PFSK-1 (cell line): ENCODE measurements around the gene ADAM12.

Experiments
- FOXP2 ChIP-seq: optimal IDR thresholded peaks from 2 replicates; pipeline ENCODE3; 2011; ENCODE audit warnings: borderline replicate concordance, control low read depth, inconsistent platforms; ENCODE audit not compliant: insufficient read depth; ENCODE audit errors: extremely low read length, extremely low read depth
- POLR2AphosphoS5 ChIP-seq: IDR thresholded peaks from 2 replicates; pipeline ENCODE4 v1.6.1; 2012; ENCODE audit warnings: low read depth, mild to moderate bottlenecking, control low read depth, low read length, moderate library complexity
- REST ChIP-seq, 2 experiments: IDR thresholded peaks; 2 replicates each; pipeline versions ENCODE4 v1.6.1 to v1.8.0; 2011 to 2012; ENCODE audit warnings: low read depth in 2 of 2, low read length in 2 of 2, control low read depth in 1 of 2, inconsistent platforms in 1 of 2, mild to moderate bottlenecking in 1 of 2, moderate library complexity in 1 of 2; ENCODE audit not compliant: insufficient read depth in 1 of 2
- SIN3A ChIP-seq: IDR thresholded peaks from 2 replicates; pipeline ENCODE4 v1.6.1; 2012; ENCODE audit warnings: mild to moderate bottlenecking, low read length, moderate library complexity, borderline replicate concordance; ENCODE audit not compliant: insufficient read depth
- TAF1 ChIP-seq: IDR thresholded peaks from 2 replicates; pipeline ENCODE4 v1.6.1; 2012; ENCODE audit warnings: low read length, control low read depth, borderline replicate concordance; ENCODE audit not compliant: insufficient read depth

The ADAM12 gene

GRCh38 chr10:126068322-126068721, 320.0 kb downstream of the ADAM12 start:
- TF ChIP-seq POLR2AphosphoS5, result no peak
- no peak for TF ChIP-seq REST (IDR thresholded peaks at IDR 0.05; ENCODE audit: insufficient read depth in 1 of 2, low read depth in 2 of 2, low read length in 2 of 2)
- no peak for TF ChIP-seq SIN3A
- no peak for TF ChIP-seq TAF1
- TF ChIP-seq FOXP2, result no peak

- TF ChIP-seq POLR2AphosphoS5 (no peak), REST (IDR thresholded peaks at IDR 0.05; ENCODE audit: insufficient read depth in 1 of 2, low read depth in 2 of 2, low read length in 2 of 2) (no peak), TAF1 (no peak), FOXP2 (no peak), SIN3A (no peak)
These were observed 321.8 kb downstream of the ADAM12 start for GRCh38 chr10:126066456-126066855.

GRCh38 chr10:126065751-126066377, 322.4 kb downstream of the ADAM12 start:
- TF ChIP-seq POLR2AphosphoS5 (no peak), TAF1 (no peak), FOXP2 (no peak), REST (IDR thresholded peaks at IDR 0.05; ENCODE audit: insufficient read depth in 1 of 2, low read depth in 2 of 2, low read length in 2 of 2) (no peak), SIN3A (no peak)

- TF ChIP-seq FOXP2 (no peak), SIN3A (no peak), TAF1 (no peak), POLR2AphosphoS5 (no peak), REST (IDR thresholded peaks at IDR 0.05; ENCODE audit: insufficient read depth in 1 of 2, low read depth in 2 of 2, low read length in 2 of 2) (no peak)
These were observed 323.8 kb downstream of the ADAM12 start for GRCh38 chr10:126064512-126064911.

- TF ChIP-seq FOXP2 (no peak), SIN3A (no peak), TAF1 (no peak), REST (IDR thresholded peaks at IDR 0.05; ENCODE audit: insufficient read depth in 1 of 2, low read depth in 2 of 2, low read length in 2 of 2) (no peak)
These were observed 324.9 kb downstream of the ADAM12 start for GRCh38 chr10:126063353-126063791.
